Measurements from ENCODE around the gene SS18L1.

The SS18L1 gene

DNA sequence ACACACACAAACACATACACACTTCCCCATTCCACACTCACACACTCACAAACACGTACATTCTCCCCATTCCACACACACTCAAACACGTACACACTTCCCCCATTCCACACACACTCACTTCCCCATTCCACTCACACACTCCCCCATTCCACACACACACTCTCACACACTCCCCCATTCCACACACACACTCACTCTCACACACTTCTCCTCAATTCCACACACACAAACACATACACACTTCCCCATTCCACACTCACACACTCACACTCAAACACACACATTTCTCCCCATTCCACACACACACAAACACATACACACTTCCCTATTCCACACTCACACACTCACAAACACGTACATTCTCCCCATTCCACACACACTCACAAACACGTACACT, 86.1 kb downstream of the SS18L1 start:
- TF ChIP-seq, protein P1, sequence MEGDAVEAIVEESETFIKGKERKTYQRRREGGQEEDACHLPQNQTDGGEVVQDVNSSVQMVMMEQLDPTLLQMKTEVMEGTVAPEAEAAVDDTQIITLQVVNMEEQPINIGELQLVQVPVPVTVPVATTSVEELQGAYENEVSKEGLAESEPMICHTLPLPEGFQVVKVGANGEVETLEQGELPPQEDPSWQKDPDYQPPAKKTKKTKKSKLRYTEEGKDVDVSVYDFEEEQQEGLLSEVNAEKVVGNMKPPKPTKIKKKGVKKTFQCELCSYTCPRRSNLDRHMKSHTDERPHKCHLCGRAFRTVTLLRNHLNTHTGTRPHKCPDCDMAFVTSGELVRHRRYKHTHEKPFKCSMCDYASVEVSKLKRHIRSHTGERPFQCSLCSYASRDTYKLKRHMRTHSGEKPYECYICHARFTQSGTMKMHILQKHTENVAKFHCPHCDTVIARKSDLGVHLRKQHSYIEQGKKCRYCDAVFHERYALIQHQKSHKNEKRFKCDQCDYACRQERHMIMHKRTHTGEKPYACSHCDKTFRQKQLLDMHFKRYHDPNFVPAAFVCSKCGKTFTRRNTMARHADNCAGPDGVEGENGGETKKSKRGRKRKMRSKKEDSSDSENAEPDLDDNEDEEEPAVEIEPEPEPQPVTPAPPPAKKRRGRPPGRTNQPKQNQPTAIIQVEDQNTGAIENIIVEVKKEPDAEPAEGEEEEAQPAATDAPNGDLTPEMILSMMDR (IDR thresholded peaks at IDR 0.05; ENCODE audit: low read depth, low read length): no peak
- DNase-seq (ENCODE audit: low read depth in 2 of 2): no peak
- no peak overlapping the region for H3K4me3 ChIP-seq (replicated peaks in 1 of 2; ENCODE audit: low read depth in 2 of 2, low read length in 2 of 2)

GRCh38 chr20:62230276-62230675, 86.7 kb downstream of the SS18L1 start:
- no peak overlapping the region for H3K4me3 ChIP-seq (replicated peaks in 1 of 2; ENCODE audit: low read depth in 2 of 2, low read length in 2 of 2)
- TF ChIP-seq, protein P1 (IDR thresholded peaks at IDR 0.05; ENCODE audit: low read depth, low read length): no peak
- no peak for DNase-seq (ENCODE audit: low read depth in 2 of 2)

DNA sequence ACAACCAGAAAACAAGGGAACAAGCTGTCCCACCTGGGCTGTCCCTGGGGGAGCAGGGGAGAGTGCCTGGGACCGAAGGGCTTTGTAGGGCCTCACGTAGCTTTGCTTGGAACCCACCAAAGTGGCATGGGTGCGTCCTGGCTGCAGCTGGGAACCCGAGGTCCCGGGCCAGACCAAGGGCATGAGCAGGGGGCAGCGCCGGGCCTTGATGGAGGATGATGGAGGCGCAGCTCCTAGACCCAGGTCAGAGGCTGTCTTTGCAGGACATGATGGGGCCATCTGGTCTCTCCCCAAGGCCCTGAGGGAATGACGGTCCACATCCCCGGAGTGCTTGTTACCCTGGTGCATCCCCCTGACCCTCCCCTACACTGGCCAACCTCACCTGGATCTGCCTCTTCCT, 87.1 kb downstream of the SS18L1 start:
- DNase-seq (ENCODE audit: low read depth in 2 of 2): no peak
- TF ChIP-seq, protein P1 (IDR thresholded peaks at IDR 0.05; ENCODE audit: low read depth, low read length): no peak
- no peak overlapping the region for H3K4me3 ChIP-seq (replicated peaks in 1 of 2; ENCODE audit: low read depth in 2 of 2, low read length in 2 of 2)

DNA sequence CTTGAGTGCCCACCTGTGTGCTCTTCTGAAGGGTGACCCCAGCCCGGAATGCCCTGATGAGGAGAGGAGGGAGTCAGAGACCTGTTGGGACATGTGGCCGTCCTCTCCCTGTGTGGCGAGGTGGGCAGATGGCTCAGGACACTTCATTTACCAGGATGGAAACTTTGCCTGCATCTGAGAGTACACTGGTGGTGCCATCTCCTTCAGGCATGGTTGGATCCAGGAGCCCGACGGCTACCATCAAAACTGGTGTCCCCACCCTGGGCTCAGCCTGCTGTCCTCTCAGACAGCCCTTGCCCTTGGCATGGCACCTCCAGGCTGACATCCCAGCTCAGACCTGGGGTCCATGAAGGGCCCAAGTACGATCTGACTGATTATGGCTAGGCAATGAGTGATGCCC, 87.7 kb downstream of the SS18L1 start:
- DNase-seq (ENCODE audit: low read depth in 2 of 2): no peak
- no peak overlapping the region for H3K4me3 ChIP-seq (replicated peaks in 1 of 2; ENCODE audit: low read depth in 2 of 2, low read length in 2 of 2)
- TF ChIP-seq, protein P1 (IDR thresholded peaks at IDR 0.05; ENCODE audit: low read depth, low read length): no peak

Measured in cardiac fibroblast (primary cell).